NCI-H128 (cell line): Measurements from ENCODE around the gene ZCCHC12.
"Not testable (repeated sequence)": the region's sequence is repeated elsewhere in the genome, so short reads cannot be mapped to it uniquely, and the experiment has no call there.

ENCODE experiments used
- DNase-seq: peaks from one replicate; lab custom pipeline; 2025; ENCODE audit not compliant: unreplicated experiment; lab: John Stamatoyannopoulos, UW

The ZCCHC12 gene

DNA sequence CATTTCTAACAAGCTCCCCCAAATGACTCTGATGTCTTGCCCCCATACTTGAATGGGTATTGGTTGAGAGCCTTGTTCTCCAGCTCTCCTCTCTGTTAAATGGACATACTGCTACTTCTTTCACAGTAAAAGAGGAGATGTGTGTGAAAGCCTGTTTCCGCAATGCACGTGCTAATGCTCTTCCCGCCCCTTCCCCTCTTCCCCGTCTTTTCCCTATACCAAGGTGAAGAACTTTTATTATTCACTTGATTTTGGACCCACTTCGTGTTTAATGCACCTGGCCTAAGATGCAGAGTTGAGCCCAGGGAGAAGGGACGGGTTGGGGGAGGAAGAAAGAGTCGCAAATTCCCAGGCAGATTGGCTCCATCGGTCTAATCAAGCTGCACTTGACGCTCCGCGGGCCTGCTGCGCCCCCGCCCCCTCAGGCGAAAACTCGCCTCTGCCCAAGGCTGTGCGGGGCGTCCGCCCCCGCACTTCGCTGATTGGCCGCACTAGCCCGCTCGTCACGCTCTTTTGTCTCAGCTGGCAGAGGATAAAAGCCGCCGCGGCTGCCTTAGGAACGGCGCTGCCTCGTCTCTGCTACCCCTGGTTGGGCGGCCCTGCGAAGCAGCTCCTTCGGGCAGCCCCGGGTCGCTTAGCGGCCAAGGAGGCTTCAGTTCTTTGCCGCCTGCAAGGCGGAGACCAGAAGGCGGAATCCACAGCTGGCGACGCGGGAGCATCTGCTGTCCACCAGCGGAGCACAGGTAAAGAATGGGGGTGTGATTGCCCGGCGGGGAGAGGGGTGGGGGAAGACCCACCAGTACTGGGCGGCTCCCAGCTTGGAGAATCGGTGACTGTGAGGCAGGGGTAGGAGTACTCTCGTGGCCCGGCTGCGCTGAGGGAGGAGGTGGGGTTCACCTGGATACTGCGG, at the start of gene ZCCHC12:
Gene ZCCHC12 (plus strand): TSS at position 562 of the 910 bp plus-strand sequence. CDS start 1,421 bp downstream, outside the sequence.
- DNase-seq, result peak; percentile 32

DNA sequence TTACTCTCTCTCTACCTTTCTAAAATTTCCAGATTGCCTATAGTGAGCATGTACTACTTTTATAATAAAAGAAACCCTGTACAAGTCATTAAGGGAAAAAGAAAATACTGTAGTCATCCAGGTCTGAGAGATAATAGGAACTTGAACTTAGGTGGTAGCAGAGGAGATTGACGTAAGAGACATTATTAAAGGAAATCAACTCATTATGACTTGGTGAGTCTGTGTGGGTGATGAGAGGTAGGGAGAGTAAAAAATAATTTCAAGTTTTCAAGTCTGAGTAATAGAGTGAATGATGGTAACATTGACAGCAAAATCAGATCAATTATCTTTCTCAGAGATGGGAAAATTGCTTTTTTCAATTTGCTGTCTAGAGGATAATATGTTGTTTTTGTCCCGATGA, 44.0 kb upstream of the ZCCHC12 start:
- no peak for DNase-seq

DNA sequence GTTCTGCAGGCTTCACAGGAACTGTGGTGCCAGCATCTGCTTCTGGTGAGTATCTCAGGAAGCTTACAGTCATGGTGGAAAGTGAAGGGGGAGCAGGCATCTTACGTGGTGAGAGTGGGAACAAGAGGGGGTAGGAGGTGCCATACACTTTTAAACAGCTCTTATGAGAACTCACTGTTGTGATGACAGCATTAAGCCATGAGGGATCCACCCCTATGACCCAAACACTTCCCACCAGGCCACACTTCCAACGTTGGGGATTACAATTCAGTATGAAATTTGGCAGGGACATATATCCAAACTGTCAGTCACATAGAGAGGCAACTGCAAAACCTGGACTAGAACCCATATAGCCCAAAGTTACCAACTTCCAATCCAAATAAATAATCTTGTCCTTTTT, 43.1 kb upstream of the ZCCHC12 start:
- DNase-seq, result no peak

DNA sequence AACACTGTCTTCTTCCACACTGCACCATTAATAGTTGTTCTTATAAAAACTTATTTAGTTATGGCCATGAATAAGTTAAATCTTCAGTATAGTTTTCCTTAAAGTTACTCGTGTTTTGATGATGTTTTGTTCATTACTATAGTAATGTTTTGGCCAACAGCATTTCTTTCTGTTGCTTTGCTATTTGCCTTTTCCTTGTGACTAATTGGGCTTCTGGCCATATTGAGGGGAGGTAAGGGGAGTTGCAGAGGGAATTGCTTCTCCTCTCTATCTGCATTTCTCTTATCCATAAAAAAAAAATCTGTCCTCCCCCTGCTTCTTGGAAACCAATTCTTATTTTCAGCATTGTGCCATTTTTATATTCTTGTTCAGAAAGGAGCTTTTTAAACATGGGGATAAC, 42.7 kb upstream of the ZCCHC12 start:
- DNase-seq, result no peak

DNA sequence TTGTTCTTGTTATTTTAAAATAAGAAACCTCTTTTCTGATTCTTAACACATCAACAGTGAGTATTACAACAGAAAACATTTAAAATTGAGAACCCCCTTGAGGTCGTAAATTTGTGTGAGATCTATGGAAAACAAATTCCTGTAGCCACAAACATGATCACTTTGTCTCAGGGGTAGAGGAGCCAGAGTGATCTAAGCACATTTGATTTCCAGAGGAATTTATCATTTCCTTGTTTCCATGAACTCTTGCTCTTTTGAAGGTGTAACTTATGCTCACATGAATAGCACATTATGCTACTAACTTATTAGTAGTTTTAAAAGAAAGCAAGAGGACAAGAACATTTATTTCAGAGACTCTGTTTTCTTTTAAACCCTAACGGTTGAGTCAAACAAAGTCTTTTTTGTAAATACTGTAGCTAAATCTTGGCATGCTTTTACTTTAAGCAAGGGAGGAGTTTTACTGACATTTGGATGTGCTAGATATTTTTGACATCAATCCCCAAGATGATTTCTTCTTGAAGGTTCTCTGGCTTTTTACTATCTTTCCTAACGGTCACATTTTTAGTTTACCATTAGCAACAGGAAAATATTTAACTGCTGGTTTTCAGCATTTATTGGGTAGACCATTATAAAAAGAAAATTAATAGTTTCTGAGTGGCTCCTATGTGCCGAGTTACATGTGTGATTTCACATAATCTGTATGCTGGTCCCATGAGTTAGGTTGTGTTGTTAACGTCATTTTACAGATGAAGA, 27.9 kb upstream of the ZCCHC12 start:
- no peak for DNase-seq

DNA sequence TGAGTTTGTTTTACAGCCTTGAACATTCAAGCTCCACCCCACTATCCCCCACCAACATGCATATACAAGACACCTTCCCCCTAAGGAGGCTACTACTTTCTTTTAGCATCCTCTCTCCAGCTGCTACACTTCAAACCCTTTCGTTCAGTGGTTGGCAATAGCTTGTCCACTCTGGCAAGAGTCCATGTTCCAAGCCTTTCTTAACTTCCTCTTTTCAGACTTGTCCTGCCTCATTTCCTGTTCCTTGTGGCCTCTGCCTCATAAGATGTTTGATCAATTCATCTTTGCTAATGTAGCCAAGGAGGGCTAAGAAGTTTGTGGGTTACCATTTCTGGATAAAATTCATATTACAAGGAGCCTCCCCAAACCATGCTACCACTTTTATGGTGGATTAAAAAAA, 20.8 kb upstream of the ZCCHC12 start:
- no peak for DNase-seq

DNA sequence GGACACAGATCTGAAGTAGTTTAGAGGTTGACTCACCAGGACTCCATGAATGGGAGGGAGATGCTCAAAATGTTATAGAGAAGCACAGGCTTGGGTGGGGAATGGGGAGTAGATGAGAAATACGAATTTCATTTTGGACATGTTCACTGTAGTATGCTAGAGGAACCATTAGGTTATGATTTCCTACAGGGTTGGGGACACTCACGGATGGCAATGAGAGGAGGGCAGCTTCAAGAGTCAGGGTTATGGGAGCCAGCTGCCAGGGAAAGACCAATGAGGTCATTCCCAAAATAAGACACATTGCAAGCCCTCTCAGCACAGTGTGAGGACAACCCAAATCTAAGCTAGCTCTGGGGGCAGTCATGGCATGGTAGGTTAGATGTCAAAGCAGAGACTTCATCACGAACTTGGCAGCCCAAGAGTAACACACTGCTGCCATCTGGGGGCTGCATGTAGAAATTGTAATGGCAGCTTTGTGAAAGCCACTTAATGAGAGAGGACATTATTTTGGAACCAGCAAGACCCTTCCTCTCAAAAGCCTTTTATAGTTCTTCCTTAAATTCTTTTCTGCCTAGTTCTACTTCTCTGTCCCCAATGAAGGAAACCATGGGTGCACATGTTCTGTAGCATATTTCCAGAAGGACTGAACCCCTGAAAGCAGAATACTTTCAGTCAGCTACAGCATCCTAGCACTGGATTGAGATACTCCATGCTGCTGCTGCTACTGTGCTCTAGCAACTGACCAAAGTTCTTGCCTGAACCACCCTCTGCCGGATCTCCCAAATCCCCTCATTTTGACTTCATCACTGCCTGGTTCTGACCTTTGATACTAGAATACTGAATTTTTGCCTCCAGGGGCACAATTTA, 16.2 kb upstream of the ZCCHC12 start:
- no peak for DNase-seq

DNA sequence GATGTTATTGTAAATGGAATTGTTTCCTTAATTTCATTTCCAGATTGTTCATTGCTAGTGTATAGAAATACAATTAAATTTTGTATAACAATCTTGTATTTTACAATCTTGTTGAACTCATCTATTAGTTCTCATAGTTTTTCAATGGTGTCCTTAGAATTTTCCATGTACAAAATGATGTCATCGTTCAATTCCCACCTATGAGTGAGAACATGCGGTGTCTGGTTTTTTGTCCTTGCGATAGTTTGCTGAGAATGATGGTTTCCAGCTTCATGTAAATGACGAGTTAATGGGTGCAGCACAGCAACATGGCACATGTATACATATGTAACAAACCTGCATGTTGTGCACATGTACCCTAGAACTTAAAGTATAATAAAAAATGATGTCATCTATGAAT, 6.4 kb upstream of the ZCCHC12 start:
- DNase-seq, result not testable (repeated sequence)

DNA sequence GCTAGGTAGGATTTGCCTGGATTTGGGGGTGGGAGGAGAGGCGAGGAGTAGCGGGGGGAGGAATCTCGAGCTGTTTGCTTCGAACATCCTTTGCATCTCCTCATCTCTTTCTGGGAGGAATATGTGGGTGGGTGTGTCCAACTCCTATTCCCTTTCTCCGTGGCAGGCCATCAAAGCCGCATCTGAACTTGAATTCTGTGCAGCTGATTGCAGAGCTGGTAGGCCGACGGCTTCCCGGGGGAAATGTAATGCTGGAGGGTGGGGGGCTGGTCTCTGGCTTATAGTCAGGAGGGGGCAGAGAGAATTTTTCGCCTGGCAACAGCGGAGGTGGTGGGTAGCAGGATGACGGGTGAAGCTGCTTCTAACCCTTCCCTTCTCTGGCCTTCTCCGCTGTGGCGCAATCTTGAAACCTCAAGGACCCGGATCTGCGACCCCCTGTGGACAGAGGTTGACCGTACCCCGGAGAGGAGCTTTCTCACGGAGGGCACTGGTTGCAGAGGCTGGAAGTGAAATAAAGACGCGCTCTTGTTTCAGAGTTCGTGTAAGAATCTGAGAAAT, 628 bp downstream of the ZCCHC12 start:
- DNase-seq, result no peak

DNA sequence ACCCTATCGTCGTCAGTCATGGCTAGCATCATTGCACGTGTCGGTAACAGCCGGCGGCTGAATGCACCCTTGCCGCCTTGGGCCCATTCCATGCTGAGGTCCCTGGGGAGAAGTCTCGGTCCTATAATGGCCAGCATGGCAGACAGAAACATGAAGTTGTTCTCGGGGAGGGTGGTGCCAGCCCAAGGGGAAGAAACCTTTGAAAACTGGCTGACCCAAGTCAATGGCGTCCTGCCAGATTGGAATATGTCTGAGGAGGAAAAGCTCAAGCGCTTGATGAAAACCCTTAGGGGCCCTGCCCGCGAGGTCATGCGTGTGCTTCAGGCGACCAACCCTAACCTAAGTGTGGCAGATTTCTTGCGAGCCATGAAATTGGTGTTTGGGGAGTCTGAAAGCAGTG, 1.6 kb downstream of the ZCCHC12 start:
- DNase-seq, result no peak

DNA sequence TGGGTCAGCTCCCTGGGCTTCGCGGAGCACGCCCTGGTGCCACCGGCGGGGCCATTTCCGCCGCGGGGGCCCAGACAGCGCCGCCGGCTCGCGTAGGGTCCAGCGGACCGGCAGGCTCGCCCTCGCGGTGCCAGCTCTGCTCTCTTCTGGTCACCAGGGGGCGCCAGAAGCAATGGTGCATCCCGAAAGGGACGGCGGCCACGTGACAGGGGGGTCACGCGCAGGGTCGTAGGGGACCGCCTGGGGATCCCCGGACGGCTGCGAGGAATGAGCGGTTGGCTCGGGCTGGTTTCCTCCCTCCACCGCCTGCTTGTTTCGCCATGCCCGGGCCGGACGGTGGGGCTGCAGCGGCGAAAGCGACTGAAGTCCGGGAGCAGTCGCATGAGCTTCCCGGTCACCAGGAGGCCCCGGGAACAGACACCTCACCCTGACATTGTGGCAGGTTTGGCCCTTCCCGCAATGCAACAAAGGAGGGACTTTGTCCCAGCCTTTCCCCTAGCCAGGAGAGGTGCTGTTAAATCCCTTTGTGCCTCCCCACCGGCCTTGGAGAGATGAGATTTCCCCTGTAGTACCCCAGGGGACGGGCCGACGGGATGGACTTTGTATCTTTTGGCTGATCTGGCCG, 15.8 kb downstream of the ZCCHC12 start:
- DNase-seq, result peak; percentile 5

DNA sequence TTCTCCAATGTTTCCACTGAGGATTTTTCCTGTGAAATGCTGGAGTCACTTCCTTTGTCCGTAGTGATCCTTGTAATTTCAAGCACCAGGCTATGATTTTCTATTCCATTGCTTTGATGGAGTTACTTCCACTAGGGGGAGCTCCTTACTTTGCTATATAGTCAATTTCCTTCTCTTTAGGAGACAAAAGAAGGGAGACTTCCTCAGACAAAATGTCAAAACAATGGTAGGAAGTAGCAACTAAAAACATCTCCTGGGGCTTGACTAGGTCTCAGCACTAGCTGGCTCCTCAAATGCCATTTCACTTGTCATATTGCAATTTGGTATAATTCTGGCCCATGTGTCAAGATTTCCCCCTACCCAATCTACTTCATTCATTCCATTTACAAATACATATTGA, 24.1 kb downstream of the ZCCHC12 start:
- no peak for DNase-seq

DNA sequence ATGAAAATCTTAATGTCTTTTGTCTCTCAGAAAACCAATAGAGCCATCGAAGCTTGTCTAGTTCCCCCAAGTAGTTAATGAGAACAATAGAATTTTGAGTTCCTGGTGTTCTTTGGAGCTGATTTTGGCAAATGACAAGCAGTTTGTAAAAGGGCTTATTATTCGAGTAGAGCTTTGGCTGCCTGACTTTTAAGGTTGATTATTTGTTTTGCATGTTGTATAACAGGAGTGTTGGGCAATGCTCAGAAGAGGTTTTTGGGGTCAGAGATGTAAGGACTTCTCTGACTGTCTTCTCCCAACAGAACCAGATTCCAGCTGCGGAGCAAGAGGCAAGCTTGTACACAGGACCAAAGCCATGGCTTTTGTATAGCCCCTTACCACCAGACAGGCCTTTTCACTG, 30.0 kb downstream of the ZCCHC12 start:
- DNase-seq, result no peak

DNA sequence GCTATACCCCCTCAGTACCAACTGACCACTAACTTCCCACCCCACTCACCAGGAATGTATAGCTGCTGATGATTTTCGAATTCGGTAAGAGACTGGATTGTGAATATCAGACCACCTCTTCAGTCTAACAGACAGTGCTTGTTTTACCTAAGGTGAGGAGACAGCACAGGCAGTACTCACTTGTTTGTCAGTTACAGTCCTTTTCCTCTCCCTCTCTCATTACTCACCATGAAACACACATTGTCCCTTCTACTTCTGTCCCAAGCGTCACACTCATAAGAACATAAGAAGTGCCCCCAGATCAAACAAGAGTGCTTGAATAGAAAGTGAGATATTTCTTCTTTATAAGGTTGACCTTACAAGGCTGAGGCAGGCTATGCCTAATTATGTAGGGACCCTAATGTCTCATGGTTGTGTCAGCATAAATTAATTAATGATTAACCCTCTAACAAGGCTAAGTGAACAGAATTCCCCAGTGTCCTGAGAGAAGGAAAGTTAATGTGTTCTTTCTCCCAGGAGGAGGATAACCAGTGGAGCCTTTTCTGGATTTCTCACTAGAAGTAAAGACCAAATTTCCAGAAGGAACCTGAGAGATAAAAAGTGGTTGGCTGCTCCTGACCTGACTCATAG, 32.2 kb downstream of the ZCCHC12 start:
- no peak for DNase-seq

DNA sequence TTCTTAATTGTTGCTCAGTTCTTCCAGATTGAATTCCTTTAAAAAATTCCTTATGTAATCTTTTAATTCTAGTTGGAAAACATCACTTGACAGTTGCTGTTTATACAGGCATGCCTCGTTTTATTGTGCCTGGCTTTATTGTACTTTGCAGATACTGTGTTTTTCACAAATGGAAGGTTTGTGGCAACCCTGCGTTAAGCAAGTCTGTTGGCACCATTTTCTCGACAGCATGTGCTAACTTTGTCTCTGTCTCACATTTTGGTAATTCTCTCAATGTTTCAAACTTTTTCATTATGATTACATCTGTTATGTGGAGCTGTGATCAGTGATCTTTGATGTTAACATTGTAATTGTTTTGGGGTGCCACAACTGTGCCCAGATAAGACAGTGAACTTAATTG, 33.4 kb downstream of the ZCCHC12 start:
- DNase-seq, result no peak

DNA sequence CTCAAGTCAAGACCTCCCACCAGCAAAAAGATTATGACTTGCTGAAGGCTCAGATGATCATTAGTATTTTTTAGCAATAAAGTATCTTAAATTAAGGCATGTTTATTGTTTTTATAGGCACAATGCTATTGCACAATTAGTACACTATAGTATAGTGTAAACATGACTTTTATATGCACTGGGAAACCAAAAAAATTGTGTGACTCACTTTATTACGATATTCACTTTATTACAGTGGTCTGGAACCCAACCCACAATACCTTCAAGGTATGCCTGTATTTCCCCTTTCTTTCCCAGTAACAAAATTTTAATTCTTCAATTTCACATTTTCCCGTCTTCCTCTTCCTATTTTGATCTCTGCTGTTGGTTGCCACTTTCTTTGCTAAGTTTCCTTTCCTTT, 37.7 kb downstream of the ZCCHC12 start:
- no peak for DNase-seq

DNA sequence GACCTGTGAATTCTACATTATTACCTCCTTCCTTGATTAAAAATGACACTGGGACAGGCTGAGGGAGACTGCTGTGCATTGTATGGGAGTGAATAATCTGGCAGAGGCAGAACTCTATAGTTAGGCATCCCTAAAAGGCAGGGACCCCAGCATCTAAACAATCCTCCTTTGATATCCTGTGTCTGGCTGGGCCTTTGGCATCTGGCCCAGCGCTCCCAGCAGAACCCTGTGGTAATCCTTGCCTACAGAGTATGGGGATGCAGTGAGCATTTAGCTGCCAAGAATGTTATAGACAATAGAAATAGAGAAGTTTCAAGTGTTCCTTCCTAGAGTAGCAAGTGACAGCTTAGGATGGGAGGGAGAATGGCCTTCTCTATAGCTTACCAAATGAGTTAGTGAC, 38.5 kb downstream of the ZCCHC12 start:
- no peak for DNase-seq

DNA sequence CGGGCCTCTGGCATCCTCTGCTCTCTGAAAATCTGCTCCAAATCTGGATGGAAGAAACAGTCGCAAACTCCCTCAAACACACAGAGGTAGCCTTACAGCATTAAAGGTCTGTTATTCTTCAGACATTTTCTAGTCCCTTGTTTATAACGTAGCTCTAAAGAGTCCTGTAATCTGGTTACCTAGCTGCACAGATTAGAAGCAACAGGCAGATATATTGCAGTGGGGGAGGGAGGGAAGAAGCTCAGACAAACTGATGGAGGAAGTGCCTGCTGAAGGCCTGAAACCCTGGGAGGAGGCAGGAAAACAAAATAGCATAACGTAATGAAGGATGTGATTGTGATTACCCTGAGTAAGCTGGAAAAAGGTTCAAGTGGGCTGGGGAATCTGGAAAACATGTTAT, 39.4 kb downstream of the ZCCHC12 start:
- no peak for DNase-seq

DNA sequence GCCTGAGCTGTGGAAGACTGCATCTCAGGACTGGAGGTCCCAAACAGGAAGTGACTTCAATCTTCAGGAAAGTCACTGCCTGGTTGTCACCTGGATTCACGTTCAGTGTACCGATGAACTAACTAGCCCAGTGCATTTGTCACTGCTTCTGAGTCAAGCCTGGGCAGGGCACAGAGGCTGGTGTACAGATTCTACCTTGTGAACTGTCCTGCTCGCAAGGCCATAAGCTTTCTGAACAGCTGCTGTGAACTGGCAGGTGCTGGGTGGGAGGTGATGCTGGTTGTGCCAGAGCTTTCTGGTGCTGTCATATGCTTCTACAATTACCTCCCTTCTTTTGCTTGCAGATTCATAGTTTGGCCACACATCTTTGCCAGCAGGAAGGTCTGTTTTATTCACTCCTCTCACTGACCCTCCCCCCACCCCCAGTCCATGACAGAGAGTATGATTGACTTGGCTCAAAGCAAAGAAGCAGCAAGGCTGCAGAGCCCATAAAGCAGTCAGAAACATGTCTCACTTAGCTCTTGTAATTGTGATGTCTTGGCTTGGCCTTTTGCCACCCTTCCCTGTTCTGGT, 40.5 kb downstream of the ZCCHC12 start:
- no peak for DNase-seq

DNA sequence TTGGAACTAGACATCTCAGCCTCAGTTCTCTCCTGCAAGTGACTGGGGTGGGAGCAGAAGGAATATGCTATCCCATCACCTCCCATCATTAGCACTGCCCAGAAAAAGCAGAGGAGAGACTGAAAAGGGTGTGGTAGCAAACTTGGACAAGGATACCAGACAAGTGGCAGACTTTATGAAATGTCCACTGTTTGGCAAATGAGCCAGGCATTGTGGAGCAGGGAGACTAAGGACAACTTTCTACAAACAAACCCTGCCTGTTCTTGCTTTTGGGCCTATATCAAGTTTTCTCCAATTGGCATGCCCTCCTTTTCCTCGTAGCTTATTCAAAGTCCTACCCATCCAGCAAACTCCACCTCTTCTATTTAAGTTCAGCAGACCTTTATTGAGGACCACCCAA, 41.6 kb downstream of the ZCCHC12 start:
- no peak for DNase-seq
